Bladder microvascular endothelial cell (primary cell): ENCODE data around the gene TRPV6. TPM values are rescaled to one million over a fixed set of nuclear protein-coding genes. Genes with fewer than 3 reads are reported as not detected.

Experiments used
- total RNA-seq: library from RNA; depleted of rRNA; stranded (reverse); fragments of >200 nt; gene quantifications from 2 replicates; pipeline ENCODE4 v1.2.3, GENCODE V29; 2014

The TRPV6 gene
- total RNA-seq = not detected in 2 replicates

GRCh38 chr7:142885311-142886230, at the start of gene TRPV6:
TRPV6 (minus strand) TSS chr7:142885745.

GRCh38 chr7:142933624-142934023, 48.1 kb upstream of the TRPV6 start, which contains the start of gene TRPV5:
TRPV5 (minus strand) TSS chr7:142933746; CDS start chr7:142933459, 287 bp downstream.

GRCh38 chr7:142854372-142855113, 31.0 kb downstream of the TRPV6 start, which contains the start of gene EPHB6:
EPHB6 (plus strand) TSS chr7:142855076; CDS start chr7:142863228, 8,152 bp downstream.

Other genes with a start within 250 kb of the TRPV6 start
- not detected in 2 replicates for gene PRSS1, start 136.3 kb downstream of the TRPV6 start, total RNA-seq
- not detected in 2 replicates for gene PRSS2, start 114.8 kb downstream of the TRPV6 start, total RNA-seq
- gene EPHB6, start 30.7 kb downstream of the TRPV6 start, total RNA-seq = under 0.01 TPM in 1 of 2 replicates, not detected in the other
- not detected in 2 replicates for gene TRPV5, start 48.0 kb upstream of the TRPV6 start, total RNA-seq
- not detected in 2 replicates for gene LLCFC1, start 53.7 kb upstream of the TRPV6 start, total RNA-seq
- gene KEL, start 76.6 kb upstream of the TRPV6 start, total RNA-seq = under 0.01 TPM in 1 of 2 replicates, not detected in the other
- 0.06 TPM in 1 of 2 replicates, not detected in the other for gene OR9A2, start 141.4 kb upstream of the TRPV6 start, total RNA-seq
- gene OR6V1, start 166.6 kb upstream of the TRPV6 start, total RNA-seq = not detected in 2 replicates
- not detected in 2 replicates for gene PIP, start 246.3 kb upstream of the TRPV6 start, total RNA-seq